ENCODE data around the gene LDHB. TPM values are rescaled to one million over a fixed set of nuclear protein-coding genes. Genes with fewer than 3 reads are reported as not detected.
"Not testable (repeated sequence)": the region's sequence is repeated elsewhere in the genome, so short reads cannot be mapped to it uniquely, and the experiment has no call there.

The LDHB gene
- total RNA-seq, 1 donor from 2014 or later, result 247 TPM

DNA sequence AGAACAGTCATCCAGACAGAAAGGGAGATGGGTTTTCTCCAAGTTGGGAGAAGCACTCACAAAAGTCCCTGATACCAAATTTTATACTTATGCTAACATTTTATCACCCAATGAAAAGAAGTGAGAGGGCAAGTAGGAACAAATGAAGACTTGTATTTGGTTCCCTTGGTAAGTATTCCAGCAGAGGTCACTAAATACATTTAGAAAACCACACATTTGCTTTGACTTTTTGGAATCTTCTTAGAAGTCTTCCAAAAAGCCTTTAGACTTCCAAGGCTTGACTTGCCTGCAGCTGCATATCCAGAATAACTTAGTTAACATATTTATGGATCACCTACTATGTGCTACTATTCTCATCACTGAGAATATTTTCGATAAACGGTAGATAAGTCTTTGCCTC, 49.9 kb downstream of the LDHB start:
- no peak for DNase-seq

GRCh38 chr12:21606175-21606574, 51.5 kb downstream of the LDHB start:
- no peak for DNase-seq

DNA sequence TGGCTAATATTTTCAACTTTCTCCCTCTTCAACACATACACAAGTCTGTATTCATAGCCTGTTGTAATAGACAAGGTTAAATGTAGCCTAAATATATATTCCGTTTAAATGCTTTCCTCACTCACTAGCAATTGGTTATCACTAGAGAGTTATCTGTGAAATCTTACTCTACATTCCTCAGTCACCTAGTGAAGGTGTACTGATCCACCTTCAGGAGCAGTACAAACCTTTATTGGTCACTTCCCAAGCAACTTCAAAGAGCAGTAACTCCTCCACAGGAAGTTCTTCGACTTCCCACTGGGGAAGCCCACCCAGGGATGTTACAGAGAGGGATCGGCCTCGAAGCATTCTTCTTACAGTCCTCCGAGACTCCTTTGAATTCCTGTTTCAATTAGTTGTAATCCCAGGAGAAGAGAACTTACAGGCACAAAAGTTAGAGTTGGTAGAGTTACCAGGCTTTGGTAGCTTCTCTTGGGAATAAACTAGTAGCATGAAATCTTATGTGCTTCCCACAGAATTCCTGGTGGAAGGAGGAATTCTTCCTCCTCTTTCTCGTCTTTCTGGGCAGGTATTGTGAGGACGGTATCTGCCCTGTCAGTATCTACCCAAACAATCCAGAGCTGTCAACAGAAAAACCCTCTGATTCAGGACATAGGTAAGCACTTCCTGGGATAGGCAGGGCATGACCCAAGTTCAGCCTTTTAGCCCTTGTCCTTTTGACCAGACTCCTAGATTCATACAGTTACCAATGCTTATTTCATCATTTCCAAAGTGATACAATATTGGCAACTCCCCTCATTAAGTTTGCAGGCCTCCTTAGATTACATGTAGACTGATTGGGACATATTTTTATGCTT, 53.2 kb downstream of the LDHB start, which contains the start of gene GYS2:
Gene GYS2 (minus strand): TSS at position 603 of the 857 bp plus-strand sequence. CDS start 255 bp downstream, at position 348.
- no peak for DNase-seq

GRCh38 chr12:21602774-21603173, 54.9 kb downstream of the LDHB start:
- DNase-seq, result no peak

- no peak for DNase-seq
Measured at GRCh38 chr12:21600196-21600595, 57.4 kb downstream of the LDHB start.

- no peak for DNase-seq
Measured at GRCh38 chr12:21599143-21599999, 58.3 kb downstream of the LDHB start.

DNA sequence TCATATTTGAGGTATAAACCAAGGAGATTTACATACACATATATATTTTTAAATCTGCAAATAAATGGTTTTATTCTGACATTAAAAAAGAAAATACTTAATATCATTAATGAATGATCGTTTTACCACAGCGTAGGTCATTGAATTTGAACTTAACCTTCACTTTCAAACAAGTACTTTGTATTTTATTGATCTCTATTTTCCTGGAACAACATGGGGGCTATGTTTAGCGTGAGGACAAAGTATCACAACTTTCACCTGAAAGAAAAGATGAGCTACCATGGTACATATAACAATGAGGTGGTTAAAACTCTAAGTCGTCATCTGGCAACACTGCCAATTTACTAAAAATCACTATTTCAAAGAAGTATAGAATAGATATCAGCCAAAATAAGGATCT, 59.0 kb downstream of the LDHB start:
- no peak for DNase-seq

DNA sequence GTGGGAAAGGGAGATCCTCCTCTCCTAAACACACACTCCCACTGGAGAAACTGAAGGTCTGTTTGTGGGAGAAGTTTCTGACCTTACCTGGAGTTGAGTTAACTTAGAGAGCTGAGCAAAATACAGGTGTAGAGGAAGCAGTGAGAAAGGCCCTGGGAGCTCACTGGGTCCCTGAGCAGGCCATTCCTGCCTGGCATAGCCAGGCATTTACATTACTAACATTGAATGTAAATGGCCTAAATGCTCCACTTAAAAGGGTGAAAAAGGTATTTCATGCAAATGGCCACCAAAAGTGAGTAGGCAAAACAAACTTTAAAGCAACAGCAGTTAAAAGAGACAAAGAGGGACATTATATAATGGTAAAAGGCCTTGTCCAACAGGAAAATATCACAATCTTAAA, 62.3 kb downstream of the LDHB start:
- DNase-seq, result not testable (repeated sequence)

DNA sequence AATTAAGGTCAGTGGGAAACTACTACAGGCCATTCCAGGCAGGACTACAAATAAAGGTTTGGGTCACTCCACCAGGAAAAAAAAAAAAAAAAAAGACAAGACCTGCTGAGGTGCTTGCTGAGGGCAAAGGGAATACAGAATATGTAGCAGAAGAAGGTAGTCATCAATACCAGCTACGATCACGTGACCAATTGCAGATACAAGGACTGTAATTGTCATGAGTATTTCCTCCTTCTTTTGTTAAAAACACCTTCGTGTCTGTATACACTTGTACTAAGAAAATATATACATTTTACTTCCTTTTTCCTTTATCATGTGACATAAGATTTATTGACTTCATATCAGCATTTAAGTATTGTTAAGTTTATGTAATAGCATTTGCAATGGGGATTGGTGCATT, 72.2 kb downstream of the LDHB start:
- no peak for DNase-seq

Other genes with a start within 250 kb of the LDHB start
- gene PYROXD1, start 220.2 kb downstream of the LDHB start, total RNA-seq, result 12.3 TPM
- 36.4 TPM for gene RECQL, start 156.2 kb downstream of the LDHB start, total RNA-seq
- 36.2 TPM for gene GOLT1B, start 156.1 kb downstream of the LDHB start, total RNA-seq
- 1.5 TPM for gene SPX, start 131.5 kb downstream of the LDHB start, total RNA-seq
- gene GYS2, start 53.0 kb downstream of the LDHB start, total RNA-seq, result not detected
- gene KCNJ8, start 116.9 kb upstream of the LDHB start, total RNA-seq, result 30.5 TPM